Ishikawa (cell line): ENCODE results near the gene HTT.

Source experiments
- EGR1 ChIP-seq: IDR thresholded peaks from 2 replicates; pipeline ENCODE4 v1.6.1; 2012
- TAF1 ChIP-seq: IDR thresholded peaks from 2 replicates; pipeline ENCODE4 v1.6.1; 2012; ENCODE audit warnings: low read depth, mild to moderate bottlenecking
- USF1 ChIP-seq: IDR thresholded peaks from 2 replicates; pipeline ENCODE4 v1.6.1; 2012
- YY1 ChIP-seq: IDR thresholded peaks from 2 replicates; pipeline ENCODE4 v1.6.1; 2012; ENCODE audit warnings: low read depth

DNA sequence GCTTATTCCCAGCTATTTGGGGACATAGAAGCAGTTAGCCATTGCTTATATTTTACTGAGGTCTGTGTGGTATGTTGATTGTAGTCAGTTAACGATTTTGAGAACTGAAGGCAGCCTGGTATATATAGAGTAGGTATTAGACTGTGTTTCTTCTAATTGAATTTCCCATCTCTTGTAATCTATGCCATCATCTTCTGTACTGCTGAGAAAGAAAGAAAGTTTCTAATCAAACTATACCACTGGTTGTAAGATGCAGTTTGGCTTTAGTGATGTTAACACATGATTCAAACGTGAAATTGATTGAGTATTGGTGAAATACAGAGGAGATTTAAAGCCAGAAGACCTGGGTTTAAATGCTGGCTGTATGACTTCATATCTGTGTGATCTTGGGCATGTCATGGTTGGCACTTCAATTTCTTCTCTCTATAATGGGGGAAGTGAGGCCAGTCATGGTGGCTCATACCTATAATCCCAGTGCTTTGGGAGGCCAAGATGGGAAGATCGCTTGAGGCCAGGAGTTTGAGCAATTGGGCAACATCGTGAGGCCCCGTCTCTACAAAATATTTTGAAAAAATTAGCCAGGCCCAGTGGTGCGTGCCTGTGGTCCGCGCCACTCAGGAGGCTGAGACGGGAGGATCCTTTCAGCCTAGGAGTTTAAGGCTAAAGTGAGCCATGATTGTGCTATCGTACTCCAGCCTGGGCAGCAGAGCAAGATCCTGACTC is 11.6 kb downstream of the HTT start:
- TF ChIP-seq EGR1 (no peak), TAF1 (no peak), USF1 (no peak), YY1 (no peak)
